Activated B cell treated with CpG ODN at 0.5 μM for 24 hours (primary cell): ENCODE measurements around the gene OR8B4. TPM values are rescaled to one million over a fixed set of nuclear protein-coding genes. Genes with fewer than 3 reads are reported as not detected.
"Not testable (repeated sequence)": the region's sequence is repeated elsewhere in the genome, so short reads cannot be mapped to it uniquely, and the experiment has no call there.

Experiments
- ATAC-seq: fragments of 200-7000 bp; cut with Tn5 transposase; one replicate; pipeline ENCODE4 v1.10.0; 2021; ENCODE audit warnings: low read depth, mild to moderate bottlenecking, moderate library complexity
- CTCF ChIA-PET: fragments of 350-600 bp; sonication (Branson Sonifier 250); formaldehyde crosslinking; loops from one replicate; lab custom pipeline; 2021; ENCODE audit warnings: antibody characterized with exemption; lab: Charles Lee
- POLR2A ChIA-PET: fragments of 350-600 bp; sonication (Branson Sonifier 250); formaldehyde crosslinking; loops from one replicate; lab custom pipeline; 2021; ENCODE audit warnings: antibody characterized with exemption; lab: Charles Lee
- DNase-seq: peaks from one replicate; pipeline ENCODE4 v3.0.0; 2022
- H3K27ac Mint-ChIP-seq: one replicate; pipeline ENCODE4 v1.8.0; 2020; ENCODE audit warnings: mixed read lengths
- H3K27me3 Mint-ChIP-seq: one replicate; pipeline ENCODE4 v1.8.0; 2021; ENCODE audit warnings: mixed read lengths
- H3K36me3 Mint-ChIP-seq: one replicate; pipeline ENCODE4 v1.8.0; 2021; ENCODE audit warnings: low read depth, mixed read lengths
- H3K4me1 Mint-ChIP-seq: one replicate; pipeline ENCODE4 v1.8.0; 2021; ENCODE audit warnings: mixed read lengths
- H3K4me3 Mint-ChIP-seq: one replicate; pipeline ENCODE4 v1.8.0; 2020; ENCODE audit warnings: mild to moderate bottlenecking, mixed read lengths
- H3K9me3 Mint-ChIP-seq: one replicate; pipeline ENCODE4 v1.8.0; 2020; ENCODE audit warnings: mixed read lengths
- intact Hi-C: fragments of 100-400 bp; cut with micrococcal nuclease; formaldehyde crosslinking; loops from one replicate; pipeline ENCODE4 v1.15.1; 2024
- total RNA-seq: library from RNA; stranded (reverse); gene quantifications from 2 replicates; pipeline ENCODE4 v1.2.3, GENCODE V29; 2022
- TF ChIP-seq, protein P1 (sequence below): fragments of 200-600 bp; IDR thresholded peaks from one replicate; pipeline ENCODE4 v1.8.0; 2022; ENCODE audit warnings: antibody characterized with exemption, mild to moderate bottlenecking

Gene OR8B4
- total RNA-seq, 1 donor from 2014 or later = not detected

DNA sequence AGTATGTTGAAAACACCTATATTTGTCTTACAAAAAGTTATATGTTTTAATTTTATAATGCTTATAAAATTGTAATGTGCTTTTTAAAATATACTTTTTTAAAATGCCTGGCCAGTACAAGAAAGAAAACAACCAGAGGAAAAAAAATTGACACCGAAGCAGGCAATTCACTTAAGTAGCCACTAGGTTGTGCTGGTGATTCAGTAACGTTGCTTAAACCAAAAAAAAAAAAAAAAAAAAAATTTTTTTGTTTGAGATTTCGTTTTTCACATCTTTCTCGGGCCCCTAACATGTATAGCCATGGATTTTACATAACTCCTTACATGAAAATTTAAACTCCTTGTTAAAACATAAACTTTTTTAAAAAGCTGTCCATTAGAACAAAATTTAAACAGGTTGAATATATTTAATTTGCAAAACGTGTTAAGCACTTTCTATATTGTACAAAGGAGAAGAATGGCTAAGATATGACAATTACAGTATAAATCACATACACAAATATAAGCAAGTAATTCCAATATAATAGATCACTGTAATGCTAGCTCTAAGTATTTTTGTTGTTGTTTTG is 9.2 kb downstream of the OR8B4 start:
- ATAC-seq (no peak), DNase-seq (no peak)
- no peaks in the 10 kb centered on the region for H3K36me3 Mint-ChIP-seq
- no peaks in the 10 kb centered on the region for H3K4me1 Mint-ChIP-seq
- intact Hi-C loops = loop anchor here (1.0 to 10.0 kb wide), 3 partner anchors 171 to 449 kb away; partner anchors contain the start of gene ROBO3
- H3K27me3 Mint-ChIP-seq = peaks cover 15% of the 10 kb centered on the region
- H3K4me3 Mint-ChIP-seq = no peak overlapping the region
- no peak overlapping the region for H3K27ac Mint-ChIP-seq
- H3K9me3 Mint-ChIP-seq = no peaks in the 10 kb centered on the region
- ChIA-PET CTCF (interaction anchor here (1.5 kb wide), 1 partner anchor 170 kb away, joined by 7 read pairs; no protein-coding TSS in a partner anchor), POLR2A (no interaction called here)
- TF ChIP-seq, protein P1, sequence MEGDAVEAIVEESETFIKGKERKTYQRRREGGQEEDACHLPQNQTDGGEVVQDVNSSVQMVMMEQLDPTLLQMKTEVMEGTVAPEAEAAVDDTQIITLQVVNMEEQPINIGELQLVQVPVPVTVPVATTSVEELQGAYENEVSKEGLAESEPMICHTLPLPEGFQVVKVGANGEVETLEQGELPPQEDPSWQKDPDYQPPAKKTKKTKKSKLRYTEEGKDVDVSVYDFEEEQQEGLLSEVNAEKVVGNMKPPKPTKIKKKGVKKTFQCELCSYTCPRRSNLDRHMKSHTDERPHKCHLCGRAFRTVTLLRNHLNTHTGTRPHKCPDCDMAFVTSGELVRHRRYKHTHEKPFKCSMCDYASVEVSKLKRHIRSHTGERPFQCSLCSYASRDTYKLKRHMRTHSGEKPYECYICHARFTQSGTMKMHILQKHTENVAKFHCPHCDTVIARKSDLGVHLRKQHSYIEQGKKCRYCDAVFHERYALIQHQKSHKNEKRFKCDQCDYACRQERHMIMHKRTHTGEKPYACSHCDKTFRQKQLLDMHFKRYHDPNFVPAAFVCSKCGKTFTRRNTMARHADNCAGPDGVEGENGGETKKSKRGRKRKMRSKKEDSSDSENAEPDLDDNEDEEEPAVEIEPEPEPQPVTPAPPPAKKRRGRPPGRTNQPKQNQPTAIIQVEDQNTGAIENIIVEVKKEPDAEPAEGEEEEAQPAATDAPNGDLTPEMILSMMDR = no peak

DNA sequence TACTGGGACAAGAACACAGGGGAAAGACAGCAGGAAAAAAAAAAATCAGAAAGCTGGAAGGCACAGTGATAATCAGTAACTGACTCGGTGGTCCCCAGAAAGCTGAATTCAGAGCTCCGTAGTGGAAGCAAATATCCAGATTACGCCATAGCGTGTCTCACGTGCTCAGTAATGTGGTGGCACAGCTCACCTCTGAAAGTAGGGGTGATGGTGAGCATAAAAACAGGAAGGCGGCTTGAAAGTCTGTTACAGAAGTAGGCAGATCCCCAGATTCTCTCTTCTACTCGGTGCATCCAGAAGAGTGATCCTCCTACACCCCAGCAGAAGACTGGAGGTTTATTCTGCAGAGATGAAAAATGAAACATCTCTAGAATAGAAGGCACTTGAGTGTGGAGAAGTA is 14.8 kb downstream of the OR8B4 start:
- Mint-ChIP-seq H3K4me3 (no peak overlapping the region), H3K36me3 (no peaks in the 10 kb centered on the region), H3K27ac (no peak overlapping the region), H3K27me3 (peaks cover 15% of the 10 kb centered on the region), H3K9me3 (no peaks in the 10 kb centered on the region), H3K4me1 (peaks cover 6% of the 10 kb centered on the region)
- POLR2A ChIA-PET = no interaction called here
- ATAC-seq = no peak
- intact Hi-C loops = loop anchor here (10.0 kb wide), 1 partner anchor 455 kb away; the partner anchor contains the start of gene ROBO3
- DNase-seq = no peak
- CTCF ChIA-PET = no interaction called here
- TF ChIP-seq, protein P1 = no peak

DNA sequence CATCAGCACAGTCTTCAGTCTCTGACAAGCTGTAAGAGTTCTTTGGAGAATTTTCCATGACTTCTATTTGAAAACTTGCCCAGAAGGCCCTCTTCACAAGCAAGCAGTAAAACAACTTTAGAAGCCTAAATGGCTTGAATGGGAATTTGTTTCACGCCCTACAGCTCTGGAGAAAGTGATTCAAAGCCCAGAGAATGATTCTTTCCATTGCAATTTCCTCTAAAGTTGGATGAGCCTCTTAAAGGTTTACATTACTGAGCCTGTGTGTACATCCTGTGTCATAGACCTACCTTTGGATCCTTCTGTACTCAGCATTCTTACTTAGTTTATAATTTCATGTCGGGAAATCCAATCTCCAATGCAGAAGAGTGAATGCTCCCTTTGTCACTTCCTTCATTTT is 19.1 kb downstream of the OR8B4 start:
- Mint-ChIP-seq H3K4me3 (no peak overlapping the region), H3K4me1 (peaks cover 6% of the 10 kb centered on the region), H3K36me3 (no peaks in the 10 kb centered on the region), H3K9me3 (no peaks in the 10 kb centered on the region), H3K27me3 (peaks cover 13% of the 10 kb centered on the region), H3K27ac (no peak overlapping the region)
- TF ChIP-seq, protein P1 = no peak
- ChIA-PET CTCF (no interaction called here), POLR2A (no interaction called here)
- intact Hi-C loops = no loop called here
- no peak for ATAC-seq
- no peak for DNase-seq

DNA sequence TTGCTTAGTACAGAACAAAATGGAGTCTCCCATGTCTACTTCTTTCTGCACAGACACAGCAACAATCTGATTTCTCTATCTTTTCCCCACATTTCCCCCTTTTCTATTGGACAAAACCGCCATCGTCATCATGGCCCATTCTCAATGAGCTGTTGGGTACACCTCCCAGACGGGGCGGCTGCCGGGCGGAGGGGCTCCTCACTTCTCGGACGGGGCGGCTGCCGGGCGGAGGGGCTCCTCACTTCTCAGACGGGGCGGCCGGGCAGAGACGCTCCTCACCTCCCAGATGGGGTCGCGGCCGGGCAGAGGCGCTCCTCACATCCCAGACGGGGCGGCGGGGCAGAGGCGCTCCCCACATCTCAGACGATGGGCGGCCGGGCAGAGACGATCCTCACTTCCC is 21.5 kb downstream of the OR8B4 start:
- DNase-seq, H3K27ac Mint-ChIP-seq, POLR2A ChIA-PET, H3K9me3 Mint-ChIP-seq, H3K27me3 Mint-ChIP-seq, H3K4me3 Mint-ChIP-seq, ATAC-seq, CTCF ChIA-PET, intact Hi-C loops, H3K4me1 Mint-ChIP-seq, H3K36me3 Mint-ChIP-seq: not testable (repeated sequence)

DNA sequence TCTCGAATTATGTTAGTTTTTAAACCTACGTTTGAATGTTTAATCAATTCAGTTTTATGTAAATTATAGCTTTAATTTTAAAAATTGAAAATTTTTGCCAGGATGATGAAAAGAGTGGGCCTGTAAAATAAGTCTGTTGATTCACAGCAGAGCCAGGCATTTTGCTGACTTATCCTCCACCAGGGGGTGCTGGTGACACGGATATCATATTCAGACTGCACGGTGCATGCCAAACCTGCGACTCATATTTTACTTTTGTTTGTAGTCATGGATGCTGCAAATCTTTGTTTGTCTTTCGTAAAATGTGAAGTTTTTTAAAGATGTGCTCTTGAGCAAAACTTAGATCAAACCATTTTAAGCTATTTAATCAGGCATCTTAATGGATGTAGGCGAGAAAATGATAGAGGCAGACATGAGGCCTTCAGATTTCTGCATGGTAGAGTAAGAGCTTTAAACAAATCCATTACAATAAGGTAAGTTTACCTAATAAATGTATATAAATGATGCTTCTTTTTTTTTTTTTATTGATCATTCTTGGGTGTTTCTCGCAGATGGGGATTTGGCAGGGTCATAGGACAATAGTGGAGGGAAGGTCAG is 22.2 kb downstream of the OR8B4 start:
- Mint-ChIP-seq H3K9me3 (no peaks in the 10 kb centered on the region), H3K27me3 (peaks cover 6% of the 10 kb centered on the region), H3K4me1 (peaks cover 6% of the 10 kb centered on the region), H3K4me3 (no peak overlapping the region), H3K36me3 (no peaks in the 10 kb centered on the region), H3K27ac (no peak overlapping the region)
- TF ChIP-seq, protein P1 = no peak
- intact Hi-C loops = loop anchor here (1.0 kb wide), 2 partner anchors 184 to 331 kb away; no protein-coding TSS in a partner anchor
- ChIA-PET POLR2A (no interaction called here), CTCF (interaction anchor here (1.1 to 2.1 kb wide), 3 partner anchors 72 to 434 kb away, joined by 3 to 8 read pairs (median 4); no protein-coding TSS in a partner anchor)
- ATAC-seq (peak; percentile 40), DNase-seq (no peak)
